Cardiac muscle cell (in vitro differentiated cells and primary cell): Measurements from ENCODE around the gene MMAA. TPM values are rescaled to one million over a fixed set of nuclear protein-coding genes. Genes with fewer than 3 reads are reported as not detected.
"Not testable (repeated sequence)": the region's sequence is repeated elsewhere in the genome, so short reads cannot be mapped to it uniquely, and the experiment has no call there.

ENCODE experiments used
- DNase-seq, 2 donors: peaks; one replicate each; pipeline versions ENCODE4 v3.0.0 to v3.0.0-alpha.2; 2010 to 2017; ENCODE audit warnings: low read depth in 1 of 2, low spot score in 1 of 2
- H3K27ac ChIP-seq: fragments of 200-600 bp; sonication (generic); 2 replicates; pipeline ENCODE4 v1.5.1; 2016
- H3K27me3 ChIP-seq: fragments of 200-600 bp; sonication (generic); 2 replicates; pipeline ENCODE4 v1.6.0; 2016; ENCODE audit warnings: control low read depth
- H3K36me3 ChIP-seq: fragments of 200-600 bp; sonication (generic); 2 replicates; pipeline ENCODE4 v1.5.1; 2016; ENCODE audit warnings: control low read depth
- H3K4me1 ChIP-seq: fragments of 200-600 bp; sonication (generic); 2 replicates; pipeline ENCODE4 v1.8.1; 2017; ENCODE audit warnings: low read depth, mild to moderate bottlenecking, mixed run types
- H3K4me3 ChIP-seq: fragments of 200-600 bp; sonication (generic); 2 replicates; pipeline ENCODE4 v1.5.1; 2016; ENCODE audit warnings: mild to moderate bottlenecking
- H3K9me3 ChIP-seq: fragments of 200-600 bp; sonication (generic); 2 replicates; pipeline ENCODE4 v1.5.1; 2017; ENCODE audit warnings: low read depth, mild to moderate bottlenecking, control low read depth
- CTCF ChIP-seq: IDR thresholded peaks from 2 replicates; pipeline ENCODE4 v1.5.1; 2012; ENCODE audit warnings: low read depth, mild to moderate bottlenecking, low read length
- polyA plus RNA-seq: library from polyadenylated mRNA; unstranded; fragments of >200 nt; fragmentation: Nextera tagmentation; extraction: Ambion mirVana; gene quantifications from 2 replicates; pipeline ENCODE4 v1.2.1, GENCODE V29; 2016
- total RNA-seq: library from RNA; depleted of rRNA; stranded (reverse); fragments of >200 nt; gene quantifications from 2 replicates; pipeline ENCODE4 v1.2.3, GENCODE V29; 2016

MMAA gene
- total and polyA plus RNA-seq, 2 experiments from 2014 or later, result 2.6 to 3.1 TPM

GRCh38 chr4:145690610-145691009, 71.4 kb downstream of the MMAA start:
- no peak overlapping the region for H3K27ac ChIP-seq
- no peaks in the 10 kb centered on the region for H3K9me3 ChIP-seq
- no peaks in the 10 kb centered on the region for H3K27me3 ChIP-seq
- no peak overlapping the region for H3K4me3 ChIP-seq
- no peaks in the 10 kb centered on the region for H3K4me1 ChIP-seq
- no peaks in the 10 kb centered on the region for H3K36me3 ChIP-seq
- no peak for TF ChIP-seq CTCF
- no peak for DNase-seq

GRCh38 chr4:145691416-145691815, 72.2 kb downstream of the MMAA start:
- not testable (repeated sequence) for H3K27ac ChIP-seq, H3K36me3 ChIP-seq, H3K4me3 ChIP-seq, H3K4me1 ChIP-seq, H3K27me3 ChIP-seq, H3K9me3 ChIP-seq, DNase-seq

GRCh38 chr4:145694929-145695328, 75.7 kb downstream of the MMAA start:
- TF ChIP-seq CTCF, result no peak
- Histone ChIP-seq H3K4me1 (no peaks in the 10 kb centered on the region), H3K27me3 (no peaks in the 10 kb centered on the region), H3K9me3 (no peaks in the 10 kb centered on the region), H3K36me3 (no peaks in the 10 kb centered on the region), H3K27ac (no peak overlapping the region), H3K4me3 (no peak overlapping the region)
- DNase-seq, result no peak

- no peaks in the 10 kb centered on the region for H3K9me3 ChIP-seq
- no peaks in the 10 kb centered on the region for H3K36me3 ChIP-seq
- DNase-seq, result no peak
These were observed 78.1 kb downstream of the MMAA start for GRCh38 chr4:145697332-145697731.

GRCh38 chr4:145698507-145698906, 79.3 kb downstream of the MMAA start:
- no peak for TF ChIP-seq CTCF
- Histone ChIP-seq H3K4me3 (no peak overlapping the region), H3K27ac (no peak overlapping the region), H3K36me3 (no peaks in the 10 kb centered on the region), H3K27me3 (no peaks in the 10 kb centered on the region), H3K9me3 (no peaks in the 10 kb centered on the region), H3K4me1 (no peaks in the 10 kb centered on the region)
- DNase-seq, result no peak

More at GRCh38 chr4:145697332-145697731, 78.1 kb downstream of the MMAA start:
- Histone ChIP-seq H3K27ac (no peak overlapping the region), H3K4me3 (no peak overlapping the region), H3K4me1 (no peaks in the 10 kb centered on the region), H3K27me3 (no peaks in the 10 kb centered on the region)
- no peak for TF ChIP-seq CTCF

GRCh38 chr4:145703850-145704497, 84.8 kb downstream of the MMAA start:
- no peak for DNase-seq
- Histone ChIP-seq H3K9me3 (no peaks in the 10 kb centered on the region), H3K36me3 (no peaks in the 10 kb centered on the region), H3K4me1 (no peaks in the 10 kb centered on the region), H3K4me3 (no peak overlapping the region), H3K27me3 (no peaks in the 10 kb centered on the region), H3K27ac (no peak overlapping the region)
- no peak for TF ChIP-seq CTCF
